Liver (tissue), 3 donors: Measurements from ENCODE around the gene SPTBN1.

Experiments used
- ATF3 ChIP-seq: IDR thresholded peaks from 2 replicates; pipeline ENCODE4 v1.6.1; 2016; ENCODE audit warnings: antibody characterized with exemption
- JUND ChIP-seq, 2 donors: IDR thresholded peaks; 2 replicates each; pipeline ENCODE4 v1.6.1; 2016; ENCODE audit warnings: antibody characterized with exemption in 2 of 2
- MAX ChIP-seq: IDR thresholded peaks from 2 replicates; pipeline ENCODE4 v1.6.1; 2016; ENCODE audit warnings: antibody characterized with exemption
- NR2F2 ChIP-seq: IDR thresholded peaks from 2 replicates; pipeline ENCODE4 v1.6.1; 2016; ENCODE audit warnings: antibody characterized with exemption
- RAD21 ChIP-seq, 2 donors: IDR thresholded peaks; 2 replicates each; pipeline ENCODE4 v1.6.1; 2016; ENCODE audit warnings: antibody characterized with exemption in 2 of 2, mild to moderate bottlenecking in 2 of 2
- SP1 ChIP-seq: IDR thresholded peaks from 2 replicates; pipeline ENCODE4 v1.6.1; 2018; ENCODE audit warnings: antibody characterized with exemption, mild to moderate bottlenecking
- ZBTB33 ChIP-seq: IDR thresholded peaks from 2 replicates; pipeline ENCODE4 v1.6.1; 2016; ENCODE audit warnings: antibody characterized with exemption
- TF ChIP-seq, protein P1 (sequence below): fragments of 150-350 bp; IDR thresholded peaks from 2 replicates; pipeline ENCODE4 v1.5.1; 2017; ENCODE audit warnings: improper control_type of control experiment, low read depth, low read length; ENCODE audit not compliant: missing input control
- TF ChIP-seq, protein P2 (sequence below): IDR thresholded peaks from 2 replicates; pipeline ENCODE4 v1.6.1; 2016; ENCODE audit warnings: antibody characterized with exemption, mild to moderate bottlenecking
- donor health status: healthy.
- donor health status: healthy.

DNA sequence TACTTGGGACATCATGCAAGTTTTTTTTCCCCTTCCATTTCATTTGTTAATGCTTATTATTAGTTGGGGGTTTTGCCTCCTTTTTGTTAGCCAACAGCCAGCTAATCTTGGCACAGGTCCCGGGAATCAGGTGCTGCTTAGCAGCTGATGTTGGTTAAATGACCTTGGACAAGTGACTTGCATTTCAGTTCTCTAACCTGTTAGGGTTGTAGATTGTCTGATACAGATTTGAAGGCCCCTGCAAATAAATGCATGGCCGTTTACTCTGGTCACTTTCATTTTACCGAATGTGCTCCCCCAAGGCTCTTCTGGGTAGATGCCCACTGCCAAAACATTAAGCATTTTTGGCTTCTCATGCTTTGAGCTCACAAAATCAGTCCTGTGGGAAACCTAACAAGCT is 120.9 kb downstream of the SPTBN1 start:
- TF ChIP-seq ZBTB33 = peak; percentile 31
- no peak for TF ChIP-seq ATF3
- TF ChIP-seq, protein P1, sequence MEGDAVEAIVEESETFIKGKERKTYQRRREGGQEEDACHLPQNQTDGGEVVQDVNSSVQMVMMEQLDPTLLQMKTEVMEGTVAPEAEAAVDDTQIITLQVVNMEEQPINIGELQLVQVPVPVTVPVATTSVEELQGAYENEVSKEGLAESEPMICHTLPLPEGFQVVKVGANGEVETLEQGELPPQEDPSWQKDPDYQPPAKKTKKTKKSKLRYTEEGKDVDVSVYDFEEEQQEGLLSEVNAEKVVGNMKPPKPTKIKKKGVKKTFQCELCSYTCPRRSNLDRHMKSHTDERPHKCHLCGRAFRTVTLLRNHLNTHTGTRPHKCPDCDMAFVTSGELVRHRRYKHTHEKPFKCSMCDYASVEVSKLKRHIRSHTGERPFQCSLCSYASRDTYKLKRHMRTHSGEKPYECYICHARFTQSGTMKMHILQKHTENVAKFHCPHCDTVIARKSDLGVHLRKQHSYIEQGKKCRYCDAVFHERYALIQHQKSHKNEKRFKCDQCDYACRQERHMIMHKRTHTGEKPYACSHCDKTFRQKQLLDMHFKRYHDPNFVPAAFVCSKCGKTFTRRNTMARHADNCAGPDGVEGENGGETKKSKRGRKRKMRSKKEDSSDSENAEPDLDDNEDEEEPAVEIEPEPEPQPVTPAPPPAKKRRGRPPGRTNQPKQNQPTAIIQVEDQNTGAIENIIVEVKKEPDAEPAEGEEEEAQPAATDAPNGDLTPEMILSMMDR = no peak
- TF ChIP-seq, protein P2, sequence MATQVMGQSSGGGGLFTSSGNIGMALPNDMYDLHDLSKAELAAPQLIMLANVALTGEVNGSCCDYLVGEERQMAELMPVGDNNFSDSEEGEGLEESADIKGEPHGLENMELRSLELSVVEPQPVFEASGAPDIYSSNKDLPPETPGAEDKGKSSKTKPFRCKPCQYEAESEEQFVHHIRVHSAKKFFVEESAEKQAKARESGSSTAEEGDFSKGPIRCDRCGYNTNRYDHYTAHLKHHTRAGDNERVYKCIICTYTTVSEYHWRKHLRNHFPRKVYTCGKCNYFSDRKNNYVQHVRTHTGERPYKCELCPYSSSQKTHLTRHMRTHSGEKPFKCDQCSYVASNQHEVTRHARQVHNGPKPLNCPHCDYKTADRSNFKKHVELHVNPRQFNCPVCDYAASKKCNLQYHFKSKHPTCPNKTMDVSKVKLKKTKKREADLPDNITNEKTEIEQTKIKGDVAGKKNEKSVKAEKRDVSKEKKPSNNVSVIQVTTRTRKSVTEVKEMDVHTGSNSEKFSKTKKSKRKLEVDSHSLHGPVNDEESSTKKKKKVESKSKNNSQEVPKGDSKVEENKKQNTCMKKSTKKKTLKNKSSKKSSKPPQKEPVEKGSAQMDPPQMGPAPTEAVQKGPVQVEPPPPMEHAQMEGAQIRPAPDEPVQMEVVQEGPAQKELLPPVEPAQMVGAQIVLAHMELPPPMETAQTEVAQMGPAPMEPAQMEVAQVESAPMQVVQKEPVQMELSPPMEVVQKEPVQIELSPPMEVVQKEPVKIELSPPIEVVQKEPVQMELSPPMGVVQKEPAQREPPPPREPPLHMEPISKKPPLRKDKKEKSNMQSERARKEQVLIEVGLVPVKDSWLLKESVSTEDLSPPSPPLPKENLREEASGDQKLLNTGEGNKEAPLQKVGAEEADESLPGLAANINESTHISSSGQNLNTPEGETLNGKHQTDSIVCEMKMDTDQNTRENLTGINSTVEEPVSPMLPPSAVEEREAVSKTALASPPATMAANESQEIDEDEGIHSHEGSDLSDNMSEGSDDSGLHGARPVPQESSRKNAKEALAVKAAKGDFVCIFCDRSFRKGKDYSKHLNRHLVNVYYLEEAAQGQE = peak; percentile 33
- peak in 1 of 2 donors; percentile 30 for TF ChIP-seq JUND (IDR thresholded peaks at IDR 0.05)
- TF ChIP-seq NR2F2 = no peak
- TF ChIP-seq SP1 = peak; percentile 25
- peak in 1 of 2 donors; percentile 26 for TF ChIP-seq RAD21 (IDR thresholded peaks at IDR 0.05)
- TF ChIP-seq MAX = no peak
